CD4-positive, alpha-beta T cell treated with Interleukin-15 for 4 hours (primary cell): ENCODE data around the gene PKNOX2.

Experiments
- DNase-seq: peaks from one replicate; pipeline ENCODE4 v3.0.0-alpha.2; 2020; ENCODE audit warnings: low spot score

PKNOX2 gene

GRCh38 chr11:125341676-125342075 lies 177.1 kb downstream of the PKNOX2 start:
- DNase-seq = no peak

DNA sequence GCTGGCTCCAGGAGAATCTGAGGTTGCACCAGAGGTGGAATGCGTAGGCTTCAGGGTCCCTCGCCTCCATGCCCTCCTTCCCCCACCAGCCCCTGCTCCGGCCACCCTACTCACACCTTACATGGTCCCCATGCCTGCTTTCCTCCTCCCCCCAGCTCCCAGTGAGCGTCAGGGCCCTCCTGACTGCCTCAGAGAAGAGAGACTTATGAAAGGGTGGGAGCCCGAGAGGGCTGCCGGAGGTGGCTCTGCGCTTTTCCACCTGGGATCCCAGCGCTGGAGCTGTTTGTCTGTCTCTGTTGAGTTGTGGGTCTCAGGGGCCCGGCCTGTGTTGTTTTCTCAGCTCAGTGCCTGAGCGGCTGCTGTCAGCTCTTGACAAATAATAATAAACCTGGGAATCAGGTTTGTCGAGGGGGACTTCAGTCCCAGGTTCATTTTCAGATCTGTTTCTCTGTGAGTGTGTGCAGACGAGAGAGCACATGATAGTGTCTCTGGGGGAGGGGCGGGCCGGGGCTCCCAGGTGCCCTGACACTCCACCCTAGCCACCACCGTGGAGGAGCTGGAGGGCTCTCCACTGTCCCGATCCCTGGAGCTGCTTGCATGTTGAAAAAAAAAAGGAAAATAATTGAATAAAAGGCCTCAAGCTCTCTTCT lies 177.9 kb downstream of the PKNOX2 start:
- no peak for DNase-seq

- no peak for DNase-seq
Measured at GRCh38 chr11:125343086-125343717, 178.7 kb downstream of the PKNOX2 start.

DNA sequence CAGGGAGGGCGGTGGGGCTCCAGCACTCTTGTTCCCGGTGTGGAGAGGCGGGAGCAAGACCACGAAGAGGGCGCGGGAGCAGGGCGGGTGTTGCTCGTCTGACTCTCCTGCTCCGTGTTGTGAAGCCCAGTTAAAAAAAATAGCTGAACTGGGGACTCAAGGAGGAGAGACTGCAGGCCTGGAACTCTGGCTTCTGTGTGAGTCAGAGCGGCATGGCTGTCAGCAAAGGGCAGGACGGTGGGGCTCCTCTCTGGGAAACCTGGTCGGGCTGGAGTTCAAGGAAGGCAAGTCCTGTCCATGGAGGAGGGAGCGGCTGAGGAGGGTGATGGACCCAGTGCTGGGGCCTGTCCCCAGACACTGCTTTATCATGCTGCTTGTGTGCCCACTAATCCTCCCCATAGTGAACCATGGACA lies 179.2 kb downstream of the PKNOX2 start:
- DNase-seq = no peak

- DNase-seq = no peak
Measured at GRCh38 chr11:125344846-125345420, 180.4 kb downstream of the PKNOX2 start.

DNA sequence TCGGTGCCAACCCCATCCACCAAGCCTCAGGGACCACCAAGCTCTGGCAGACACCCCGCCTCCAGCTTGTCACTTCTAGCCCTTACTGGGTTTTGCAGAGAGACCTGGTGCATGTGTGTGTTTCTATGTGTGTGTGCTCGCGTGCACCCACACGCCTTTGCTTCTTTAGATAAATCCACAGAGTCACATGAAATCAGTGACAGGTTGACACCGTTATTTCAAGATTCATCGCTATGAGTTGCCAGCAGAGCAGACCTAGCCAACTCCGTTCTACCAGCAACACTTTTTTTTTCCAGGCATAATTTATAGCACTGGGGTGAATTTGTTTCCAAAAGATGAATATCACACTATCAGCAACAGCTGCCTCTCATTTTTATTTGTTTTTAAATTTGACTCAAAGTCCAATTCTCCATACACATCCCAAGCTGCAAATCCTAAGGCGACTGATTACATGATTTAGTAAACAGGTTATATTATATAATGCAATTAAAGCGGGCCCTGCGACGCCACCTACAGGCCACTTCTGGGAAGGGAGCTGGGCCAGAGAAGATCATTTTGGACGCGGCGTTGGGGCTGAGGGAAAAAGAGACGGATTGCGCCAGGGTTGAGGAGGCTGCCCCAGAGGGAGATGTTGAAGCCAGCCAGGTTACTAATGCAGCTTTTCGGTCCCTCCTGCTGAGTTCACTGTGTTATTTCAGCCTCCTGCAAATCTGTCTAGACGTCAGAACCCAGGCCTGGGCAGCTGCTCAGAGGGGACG lies 181.0 kb downstream of the PKNOX2 start:
- peak; percentile 26 for DNase-seq

- no peak for DNase-seq
Measured at GRCh38 chr11:125346179-125346530, 181.6 kb downstream of the PKNOX2 start.

GRCh38 chr11:125346565-125347260 lies 182.2 kb downstream of the PKNOX2 start:
- no peak for DNase-seq

- DNase-seq = no peak
Measured at GRCh38 chr11:125347261-125347585, 182.7 kb downstream of the PKNOX2 start.

DNA sequence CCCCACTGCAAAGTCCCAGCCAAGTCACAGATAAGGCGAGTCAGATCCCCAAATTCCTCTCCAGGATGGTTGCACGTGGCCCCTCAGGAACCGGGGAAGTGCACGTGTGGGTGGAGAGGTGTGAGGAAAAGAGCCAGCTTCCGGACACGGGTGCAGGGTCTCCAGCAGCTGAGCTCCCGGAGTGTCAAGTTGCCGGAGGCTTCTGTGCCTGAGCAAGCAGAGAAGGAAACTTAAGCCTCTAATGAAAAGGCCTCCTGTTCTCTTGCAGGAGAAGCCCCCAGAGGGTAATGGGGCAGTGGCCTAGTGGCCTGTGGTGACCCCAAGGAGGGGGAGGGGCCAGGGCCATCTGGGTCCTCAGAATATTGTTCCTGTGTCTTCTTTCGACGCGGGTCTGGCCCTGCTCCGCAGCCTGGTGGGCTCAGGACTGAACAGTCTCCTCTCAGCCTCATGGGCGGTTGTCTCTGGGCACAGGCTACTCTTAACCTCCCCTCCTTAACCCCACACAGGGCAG lies 183.6 kb downstream of the PKNOX2 start:
- DNase-seq = no peak

GRCh38 chr11:125348674-125349309 lies 184.2 kb downstream of the PKNOX2 start:
- peak; percentile 42 for DNase-seq

DNA sequence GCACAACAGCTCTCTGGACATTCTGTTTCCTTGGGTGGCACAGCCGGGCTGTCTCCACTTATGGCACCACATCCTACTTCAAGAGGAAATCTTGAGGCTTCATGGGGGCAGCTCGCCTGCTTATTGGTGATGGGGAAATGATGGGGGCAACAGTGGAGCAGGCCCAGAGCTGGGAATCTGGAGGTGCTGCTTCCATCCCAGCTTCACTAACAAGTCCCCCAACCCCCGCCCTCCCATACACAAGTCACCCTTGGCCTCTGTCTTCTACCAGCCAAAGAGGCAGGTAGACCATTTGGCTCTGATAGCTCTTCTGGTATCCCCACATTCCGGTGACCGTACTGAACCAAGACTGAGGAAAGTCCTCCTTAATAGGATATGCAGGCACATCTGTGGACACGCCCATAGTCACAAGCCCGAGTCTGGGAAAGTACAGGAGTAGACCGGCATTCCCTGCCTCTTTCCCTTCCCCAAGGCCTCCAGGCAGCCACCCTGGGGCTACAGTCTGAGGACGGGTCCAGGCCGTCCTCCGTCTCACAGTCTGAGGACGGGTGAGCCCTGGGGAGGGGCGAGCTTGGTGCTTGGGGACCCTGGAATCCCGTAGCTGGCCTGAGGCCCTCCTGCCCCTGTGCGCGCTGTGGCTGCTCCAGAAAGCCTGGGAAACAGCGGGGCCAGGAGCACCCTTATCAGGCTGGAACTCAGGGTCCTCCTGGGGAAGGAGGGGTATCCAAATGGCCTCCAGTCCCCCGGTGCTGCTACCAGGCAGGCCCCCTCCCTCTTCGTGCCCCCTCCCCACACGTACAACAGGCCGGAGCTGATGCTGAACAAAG lies 185.9 kb downstream of the PKNOX2 start:
- no peak for DNase-seq

- DNase-seq = no peak
Measured at GRCh38 chr11:125351033-125351867, 186.7 kb downstream of the PKNOX2 start.

GRCh38 chr11:125351868-125352250 lies 187.3 kb downstream of the PKNOX2 start:
- DNase-seq = no peak

DNA sequence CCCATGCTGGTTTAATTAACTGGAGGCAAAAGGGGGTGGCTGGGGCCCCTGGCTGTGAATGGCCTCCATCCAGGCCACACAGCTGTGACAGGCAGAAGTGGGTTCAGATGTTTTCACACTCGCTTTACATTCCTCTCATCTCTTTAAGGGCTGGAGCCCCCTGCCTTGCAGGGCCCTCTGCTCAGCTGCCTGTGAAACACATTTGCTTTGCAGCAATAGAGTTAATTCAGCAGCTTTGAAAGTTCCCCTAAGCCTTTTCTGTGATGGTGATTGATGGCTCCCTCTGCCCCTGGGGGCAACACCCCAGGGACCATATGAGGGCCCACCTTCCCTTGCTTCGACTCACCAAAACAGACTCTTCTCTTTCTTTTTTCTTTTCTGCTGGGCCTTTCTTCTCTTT lies 192.2 kb downstream of the PKNOX2 start:
- DNase-seq = no peak

GRCh38 chr11:125357551-125357950 lies 193.0 kb downstream of the PKNOX2 start:
- no peak for DNase-seq

GRCh38 chr11:125358254-125358840 lies 193.8 kb downstream of the PKNOX2 start:
- DNase-seq = no peak

- DNase-seq = no peak
Measured at GRCh38 chr11:125359130-125359529, 194.6 kb downstream of the PKNOX2 start.

DNA sequence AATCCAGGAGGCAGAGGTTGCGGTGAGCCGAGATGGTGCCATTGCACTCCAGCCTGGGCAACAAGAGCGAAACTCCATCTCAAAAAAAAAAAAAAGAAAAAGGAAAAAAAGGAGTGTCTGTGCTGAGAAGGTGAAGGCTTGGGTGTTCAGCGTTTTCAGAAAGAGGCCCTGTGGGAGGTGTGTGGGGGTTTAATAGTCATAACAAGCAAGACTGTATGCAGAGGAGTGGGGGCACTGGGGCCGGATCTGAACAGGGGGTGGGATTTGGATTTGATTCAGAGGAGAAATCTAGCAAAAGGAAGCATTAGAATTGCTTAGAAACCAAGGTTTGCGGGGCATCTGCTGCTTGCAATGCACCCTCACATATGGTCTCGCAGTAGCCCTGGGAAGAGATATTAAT lies 195.5 kb downstream of the PKNOX2 start:
- no peak for DNase-seq
